WTC11 (cell line): Measurements from ENCODE around the gene RBPJ. TPM values are rescaled to one million over a fixed set of nuclear protein-coding genes. Genes with fewer than 3 reads are reported as not detected.

ENCODE experiments used
- ATAC-seq: fragments of 200-7000 bp; cut with Tn5 transposase; 2 replicates; pipeline ENCODE4 v1.10.0; 2021; ENCODE audit warnings: mild to moderate bottlenecking, moderate library complexity
- CTCF ChIA-PET: fragments of 300-600 bp; sonication (Branson Sonifier 250); formaldehyde crosslinking; loops from one replicate; lab custom pipeline; 2021; ENCODE audit warnings: antibody characterized with exemption; lab: Charles Lee
- POLR2A ChIA-PET: fragments of 350-600 bp; sonication (Branson Sonifier 250); formaldehyde crosslinking; loops from one replicate; lab custom pipeline; 2021; ENCODE audit warnings: antibody characterized with exemption; lab: Charles Lee
- DNase-seq: peaks from one replicate; pipeline ENCODE4 v3.0.0; 2021; ENCODE audit warnings: low spot score
- H3K27ac Mint-ChIP-seq: 2 replicates; pipeline ENCODE4 v1.8.0; 2021; ENCODE audit warnings: mixed read lengths
- H3K27me3 Mint-ChIP-seq: 2 replicates; pipeline ENCODE4 v1.8.0; 2021; ENCODE audit warnings: low read depth, mild to moderate bottlenecking, moderate library complexity, mixed read lengths
- H3K36me3 Mint-ChIP-seq: 2 replicates; pipeline ENCODE4 v1.8.0; 2021; ENCODE audit warnings: mixed read lengths
- H3K4me1 Mint-ChIP-seq: 2 replicates; pipeline ENCODE4 v1.8.0; 2022; ENCODE audit warnings: mixed read lengths
- H3K4me3 Mint-ChIP-seq: 2 replicates; pipeline ENCODE4 v1.8.0; 2021; ENCODE audit warnings: mild to moderate bottlenecking, moderate library complexity, mixed read lengths
- H3K9me3 Mint-ChIP-seq: 2 replicates; pipeline ENCODE4 v1.8.0; 2021; ENCODE audit warnings: mixed read lengths
- ATF1 ChIP-seq: sonication (generic); formaldehyde crosslinking; IDR thresholded peaks from 2 replicates; pipeline ENCODE4 v1.8.1; 2023; ENCODE audit warnings: mild to moderate bottlenecking, moderate library complexity, missing genetic modification reagents
- EMX1 ChIP-seq: fragments of 250-450 bp; sonication (Bioruptor Pico); IDR thresholded peaks from 2 replicates; pipeline ENCODE4 v1.8.0; 2021; ENCODE audit warnings: mild to moderate bottlenecking
- ESRRA ChIP-seq: sonication (generic); formaldehyde crosslinking; IDR thresholded peaks from 2 replicates; pipeline ENCODE4 v1.8.1; 2022; ENCODE audit warnings: mild to moderate bottlenecking, missing genetic modification reagents, borderline replicate concordance
- ETV6 ChIP-seq: sonication (generic); formaldehyde crosslinking; IDR thresholded peaks from 2 replicates; pipeline ENCODE4 v1.8.1; 2022; ENCODE audit warnings: mild to moderate bottlenecking, missing genetic modification reagents
- FOXK1 ChIP-seq: sonication (generic); formaldehyde crosslinking; IDR thresholded peaks from 2 replicates; pipeline ENCODE4 v1.8.0; 2022; ENCODE audit warnings: mild to moderate bottlenecking, moderate library complexity, missing genetic modification reagents
- FOXP1 ChIP-seq: sonication (generic); formaldehyde crosslinking; IDR thresholded peaks from 2 replicates; pipeline ENCODE4 v1.8.0; 2022; ENCODE audit warnings: missing genetic modification reagents, mild to moderate bottlenecking, moderate library complexity, borderline replicate concordance
- HMGA2 ChIP-seq: fragments of 250-450 bp; sonication (Bioruptor Pico); IDR thresholded peaks from 2 replicates; pipeline ENCODE4 v1.4.0; 2021; ENCODE audit warnings: mild to moderate bottlenecking, moderate library complexity
- IRF2 ChIP-seq: sonication (generic); formaldehyde crosslinking; IDR thresholded peaks from 2 replicates; pipeline ENCODE4 v1.8.0; 2022; ENCODE audit warnings: low read depth, missing genetic modification reagents, borderline replicate concordance
- JAZF1 ChIP-seq: fragments of 250-450 bp; sonication (Bioruptor Pico); IDR thresholded peaks from 2 replicates; pipeline ENCODE4 v1.9.0; 2021; ENCODE audit warnings: moderate library complexity, mild to moderate bottlenecking, inconsistent platforms
- JUN ChIP-seq: sonication (generic); formaldehyde crosslinking; IDR thresholded peaks from 2 replicates; pipeline ENCODE4 v1.8.0; 2023; ENCODE audit warnings: mild to moderate bottlenecking, missing genetic modification reagents
- KAT7 ChIP-seq: sonication (generic); formaldehyde crosslinking; IDR thresholded peaks from 2 replicates; pipeline ENCODE4 v1.8.1; 2023; ENCODE audit warnings: missing genetic modification reagents, mild to moderate bottlenecking, borderline replicate concordance
- MYBL2 ChIP-seq: sonication (generic); formaldehyde crosslinking; IDR thresholded peaks from 2 replicates; pipeline ENCODE4 v1.8.1; 2023; ENCODE audit warnings: mild to moderate bottlenecking, moderate library complexity, missing genetic modification reagents
- NFATC4 ChIP-seq: fragments of 250-450 bp; sonication (Bioruptor Pico); IDR thresholded peaks from 2 replicates; pipeline ENCODE4 v1.9.0; 2021; ENCODE audit warnings: mild to moderate bottlenecking
- PRRX2 ChIP-seq: fragments of 250-450 bp; sonication (Bioruptor Pico); IDR thresholded peaks from 2 replicates; pipeline ENCODE4 v1.8.0; 2021; ENCODE audit warnings: mild to moderate bottlenecking
- RELA ChIP-seq: sonication (generic); formaldehyde crosslinking; IDR thresholded peaks from 2 replicates; pipeline ENCODE4 v1.8.1; 2022; ENCODE audit warnings: missing genetic modification reagents, mild to moderate bottlenecking, borderline replicate concordance
- TEAD1 ChIP-seq: sonication (generic); formaldehyde crosslinking; IDR thresholded peaks from 2 replicates; pipeline ENCODE4 v1.8.0; 2022; ENCODE audit warnings: mild to moderate bottlenecking, missing genetic modification reagents
- ZBTB21 ChIP-seq: sonication (generic); formaldehyde crosslinking; IDR thresholded peaks from 2 replicates; pipeline ENCODE4 v1.8.1; 2023; ENCODE audit warnings: mild to moderate bottlenecking, missing genetic modification reagents, borderline replicate concordance
- ZNF138 ChIP-seq: sonication (generic); formaldehyde crosslinking; conservative IDR thresholded peaks from 2 replicates; pipeline ENCODE4 v1.8.1; 2022; ENCODE audit warnings: mild to moderate bottlenecking, moderate library complexity, missing genetic modification reagents
- ZNF317 ChIP-seq: sonication (generic); formaldehyde crosslinking; IDR thresholded peaks from 2 replicates; pipeline ENCODE4 v1.8.1; 2023; ENCODE audit warnings: low read depth, mild to moderate bottlenecking, moderate library complexity, missing genetic modification reagents, borderline replicate concordance
- ZNF396 ChIP-seq: fragments of 250-450 bp; sonication (Bioruptor Pico); IDR thresholded peaks from 2 replicates; pipeline ENCODE4 v1.8.0; 2021; ENCODE audit warnings: mild to moderate bottlenecking, moderate library complexity, borderline replicate concordance
- ZNF416 ChIP-seq: fragments of 250-450 bp; sonication (Bioruptor Pico); IDR thresholded peaks from 2 replicates; pipeline ENCODE4 v1.9.0; 2021; ENCODE audit warnings: mild to moderate bottlenecking, inconsistent platforms
- ZNF671 ChIP-seq: fragments of 250-450 bp; sonication (Bioruptor Pico); IDR thresholded peaks from 2 replicates; pipeline ENCODE4 v1.8.0; 2021; ENCODE audit warnings: mild to moderate bottlenecking
- total RNA-seq: library from RNA; stranded (reverse); gene quantifications from 3 replicates; pipeline ENCODE4 v1.2.3, GENCODE V29; 2021
- TF ChIP-seq, protein P1 (sequence below): sonication (generic); formaldehyde crosslinking; IDR thresholded peaks from 2 replicates; pipeline ENCODE4 v1.8.0; 2022; ENCODE audit warnings: mild to moderate bottlenecking, missing genetic modification reagents
- TF ChIP-seq, protein P2 (sequence below): sonication (generic); formaldehyde crosslinking; IDR thresholded peaks from 2 replicates; pipeline ENCODE4 v1.8.1; 2023; ENCODE audit warnings: mild to moderate bottlenecking, missing genetic modification reagents
- TF ChIP-seq, protein P3 (sequence below): sonication (generic); formaldehyde crosslinking; IDR thresholded peaks from 2 replicates; pipeline ENCODE4 v1.8.1; 2022; ENCODE audit warnings: mild to moderate bottlenecking, moderate library complexity, missing genetic modification reagents
- TF ChIP-seq, protein P4 (sequence below): fragments of 250-450 bp; sonication (Bioruptor Pico); IDR thresholded peaks from 2 replicates; pipeline ENCODE4 v2.1.2; 2022; ENCODE audit warnings: mild to moderate bottlenecking, moderate library complexity
- TF ChIP-seq, protein P5 (sequence below): sonication (generic); formaldehyde crosslinking; IDR thresholded peaks from 2 replicates; pipeline ENCODE4 v1.8.0; 2022; ENCODE audit warnings: missing genetic modification reagents

RBPJ gene
- total RNA-seq, 1 experiment from 2014 or later: 163 TPM

DNA sequence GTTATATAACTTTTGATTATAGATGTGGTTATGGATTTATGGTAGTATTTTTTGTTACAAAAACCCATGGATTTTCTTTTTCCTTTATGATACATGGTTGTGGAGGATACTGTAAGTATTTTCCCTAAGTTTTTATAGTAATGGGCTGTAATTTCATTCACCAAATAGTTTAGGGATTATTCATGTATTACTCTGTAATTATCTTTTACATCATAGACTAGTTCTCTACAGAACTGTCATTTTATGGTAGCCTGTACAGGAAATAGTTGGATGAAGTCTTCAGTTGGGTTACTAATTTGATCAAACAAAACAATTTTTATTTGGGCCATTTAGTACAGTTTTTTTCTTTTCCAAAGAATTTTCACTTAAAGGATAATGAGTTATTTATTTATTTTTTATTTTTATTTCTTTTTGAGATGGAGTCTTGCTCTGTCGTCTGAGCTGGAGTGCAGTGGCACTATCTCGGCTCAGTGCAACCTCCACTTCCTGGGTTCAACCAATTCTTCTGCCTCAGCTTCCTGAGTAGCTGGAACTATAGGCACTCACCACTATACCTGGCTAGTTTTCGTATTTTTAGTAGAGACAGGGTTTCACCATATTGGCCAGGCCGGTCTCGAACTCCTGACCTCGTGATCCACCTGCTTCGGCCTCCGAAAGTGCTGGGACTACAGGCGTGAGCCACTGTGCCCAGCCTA, 42.1 kb downstream of the RBPJ start:
- ChIA-PET POLR2A (no interaction called here), CTCF (no interaction called here)
- Mint-ChIP-seq H3K4me3 (no peak overlapping the region), H3K27ac (no peak overlapping the region), H3K9me3 (no peaks in the 10 kb centered on the region), H3K36me3 (no peaks in the 10 kb centered on the region)
- no peak for ATAC-seq
- TF ChIP-seq ZNF317 (CRISPR knock-in tag) (no peak), PRRX2 (no peak), ESRRA (CRISPR knock-in tag) (no peak), JUN (no peak), ZNF138 (CRISPR knock-in tag) (no peak), KAT7 (no peak), HMGA2 (CRISPR knock-in tag) (no peak), NFATC4 (CRISPR knock-in tag) (no peak), MYBL2 (no peak), ZNF396 (no peak)
- TF ChIP-seq, protein P1, sequence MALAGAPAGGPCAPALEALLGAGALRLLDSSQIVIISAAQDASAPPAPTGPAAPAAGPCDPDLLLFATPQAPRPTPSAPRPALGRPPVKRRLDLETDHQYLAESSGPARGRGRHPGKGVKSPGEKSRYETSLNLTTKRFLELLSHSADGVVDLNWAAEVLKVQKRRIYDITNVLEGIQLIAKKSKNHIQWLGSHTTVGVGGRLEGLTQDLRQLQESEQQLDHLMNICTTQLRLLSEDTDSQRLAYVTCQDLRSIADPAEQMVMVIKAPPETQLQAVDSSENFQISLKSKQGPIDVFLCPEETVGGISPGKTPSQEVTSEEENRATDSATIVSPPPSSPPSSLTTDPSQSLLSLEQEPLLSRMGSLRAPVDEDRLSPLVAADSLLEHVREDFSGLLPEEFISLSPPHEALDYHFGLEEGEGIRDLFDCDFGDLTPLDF (CRISPR knock-in tag): no peak
- TF ChIP-seq, protein P2, sequence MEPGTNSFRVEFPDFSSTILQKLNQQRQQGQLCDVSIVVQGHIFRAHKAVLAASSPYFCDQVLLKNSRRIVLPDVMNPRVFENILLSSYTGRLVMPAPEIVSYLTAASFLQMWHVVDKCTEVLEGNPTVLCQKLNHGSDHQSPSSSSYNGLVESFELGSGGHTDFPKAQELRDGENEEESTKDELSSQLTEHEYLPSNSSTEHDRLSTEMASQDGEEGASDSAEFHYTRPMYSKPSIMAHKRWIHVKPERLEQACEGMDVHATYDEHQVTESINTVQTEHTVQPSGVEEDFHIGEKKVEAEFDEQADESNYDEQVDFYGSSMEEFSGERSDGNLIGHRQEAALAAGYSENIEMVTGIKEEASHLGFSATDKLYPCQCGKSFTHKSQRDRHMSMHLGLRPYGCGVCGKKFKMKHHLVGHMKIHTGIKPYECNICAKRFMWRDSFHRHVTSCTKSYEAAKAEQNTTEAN (CRISPR knock-in tag): no peak
- TF ChIP-seq, protein P3, sequence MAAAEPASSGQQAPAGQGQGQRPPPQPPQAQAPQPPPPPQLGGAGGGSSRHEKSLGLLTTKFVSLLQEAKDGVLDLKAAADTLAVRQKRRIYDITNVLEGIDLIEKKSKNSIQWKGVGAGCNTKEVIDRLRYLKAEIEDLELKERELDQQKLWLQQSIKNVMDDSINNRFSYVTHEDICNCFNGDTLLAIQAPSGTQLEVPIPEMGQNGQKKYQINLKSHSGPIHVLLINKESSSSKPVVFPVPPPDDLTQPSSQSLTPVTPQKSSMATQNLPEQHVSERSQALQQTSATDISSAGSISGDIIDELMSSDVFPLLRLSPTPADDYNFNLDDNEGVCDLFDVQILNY (CRISPR knock-in tag): no peak
- TF ChIP-seq, protein P4, sequence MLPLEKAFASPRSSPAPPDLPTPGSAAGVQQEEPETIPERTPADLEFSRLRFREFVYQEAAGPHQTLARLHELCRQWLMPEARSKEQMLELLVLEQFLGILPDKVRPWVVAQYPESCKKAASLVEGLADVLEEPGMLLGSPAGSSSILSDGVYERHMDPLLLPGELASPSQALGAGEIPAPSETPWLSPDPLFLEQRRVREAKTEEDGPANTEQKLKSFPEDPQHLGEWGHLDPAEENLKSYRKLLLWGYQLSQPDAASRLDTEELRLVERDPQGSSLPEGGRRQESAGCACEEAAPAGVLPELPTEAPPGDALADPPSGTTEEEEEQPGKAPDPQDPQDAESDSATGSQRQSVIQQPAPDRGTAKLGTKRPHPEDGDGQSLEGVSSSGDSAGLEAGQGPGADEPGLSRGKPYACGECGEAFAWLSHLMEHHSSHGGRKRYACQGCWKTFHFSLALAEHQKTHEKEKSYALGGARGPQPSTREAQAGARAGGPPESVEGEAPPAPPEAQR: no peak
- TF ChIP-seq, all 79 proteins: peak for 0
- Mint-ChIP-seq H3K27me3 (no peaks in the 10 kb centered on the region), H3K4me1 (peaks cover 43% of the 10 kb centered on the region)
- no peak for DNase-seq

DNA sequence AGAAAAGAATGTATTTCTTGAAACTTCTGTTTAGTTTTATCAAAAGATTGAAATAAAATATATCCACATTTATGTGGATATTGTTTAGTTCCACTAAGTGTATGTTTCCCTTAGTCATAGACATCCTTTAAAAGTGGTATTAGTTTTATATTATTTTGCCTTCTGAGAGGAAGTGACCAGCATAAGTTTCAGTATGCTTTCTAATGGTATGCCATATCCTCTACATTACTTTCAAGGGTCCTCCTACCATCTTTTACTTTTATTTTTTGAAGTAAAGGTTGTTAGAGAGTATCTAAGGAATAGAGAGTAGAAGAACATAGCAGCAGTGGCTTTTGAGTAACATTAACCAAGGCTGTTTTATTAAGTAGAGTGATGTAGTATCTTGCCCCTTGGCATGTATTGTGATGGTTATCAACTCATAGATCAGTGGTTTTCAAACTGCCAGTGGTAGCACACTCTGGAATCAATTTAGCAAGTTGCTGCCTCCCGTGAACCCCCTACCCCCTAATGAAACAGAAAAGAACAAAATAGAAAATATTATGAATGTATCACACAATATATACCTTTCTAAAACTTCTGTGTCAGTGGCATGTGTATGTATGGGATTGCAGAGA, 44.8 kb downstream of the RBPJ start:
- H3K9me3 Mint-ChIP-seq: no peaks in the 10 kb centered on the region
- CTCF ChIA-PET: no interaction called here
- no peak overlapping the region for H3K4me3 Mint-ChIP-seq
- TF ChIP-seq JAZF1 (no peak), ESRRA (CRISPR knock-in tag) (no peak), TEAD1 (CRISPR knock-in tag) (no peak), ZNF416 (CRISPR knock-in tag) (no peak), FOXK1 (CRISPR knock-in tag) (no peak), JUN (no peak), ZBTB21 (CRISPR knock-in tag) (no peak), RELA (no peak), ZNF671 (CRISPR knock-in tag) (no peak), ETV6 (CRISPR knock-in tag) (no peak), ATF1 (CRISPR knock-in tag) (no peak), FOXP1 (no peak), EMX1 (CRISPR knock-in tag) (no peak), IRF2 (CRISPR knock-in tag) (no peak)
- TF ChIP-seq, protein P4: no peak
- TF ChIP-seq, protein P5, sequence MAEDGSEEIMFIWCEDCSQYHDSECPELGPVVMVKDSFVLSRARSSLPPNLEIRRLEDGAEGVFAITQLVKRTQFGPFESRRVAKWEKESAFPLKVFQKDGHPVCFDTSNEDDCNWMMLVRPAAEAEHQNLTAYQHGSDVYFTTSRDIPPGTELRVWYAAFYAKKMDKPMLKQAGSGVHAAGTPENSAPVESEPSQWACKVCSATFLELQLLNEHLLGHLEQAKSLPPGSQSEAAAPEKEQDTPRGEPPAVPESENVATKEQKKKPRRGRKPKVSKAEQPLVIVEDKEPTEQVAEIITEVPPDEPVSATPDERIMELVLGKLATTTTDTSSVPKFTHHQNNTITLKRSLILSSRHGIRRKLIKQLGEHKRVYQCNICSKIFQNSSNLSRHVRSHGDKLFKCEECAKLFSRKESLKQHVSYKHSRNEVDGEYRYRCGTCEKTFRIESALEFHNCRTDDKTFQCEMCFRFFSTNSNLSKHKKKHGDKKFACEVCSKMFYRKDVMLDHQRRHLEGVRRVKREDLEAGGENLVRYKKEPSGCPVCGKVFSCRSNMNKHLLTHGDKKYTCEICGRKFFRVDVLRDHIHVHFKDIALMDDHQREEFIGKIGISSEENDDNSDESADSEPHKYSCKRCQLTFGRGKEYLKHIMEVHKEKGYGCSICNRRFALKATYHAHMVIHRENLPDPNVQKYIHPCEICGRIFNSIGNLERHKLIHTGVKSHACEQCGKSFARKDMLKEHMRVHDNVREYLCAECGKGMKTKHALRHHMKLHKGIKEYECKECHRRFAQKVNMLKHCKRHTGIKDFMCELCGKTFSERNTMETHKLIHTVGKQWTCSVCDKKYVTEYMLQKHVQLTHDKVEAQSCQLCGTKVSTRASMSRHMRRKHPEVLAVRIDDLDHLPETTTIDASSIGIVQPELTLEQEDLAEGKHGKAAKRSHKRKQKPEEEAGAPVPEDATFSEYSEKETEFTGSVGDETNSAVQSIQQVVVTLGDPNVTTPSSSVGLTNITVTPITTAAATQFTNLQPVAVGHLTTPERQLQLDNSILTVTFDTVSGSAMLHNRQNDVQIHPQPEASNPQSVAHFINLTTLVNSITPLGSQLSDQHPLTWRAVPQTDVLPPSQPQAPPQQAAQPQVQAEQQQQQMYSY (CRISPR knock-in tag): no peak

More for the DNA sequence above, 44.8 kb downstream of the RBPJ start:
- Mint-ChIP-seq H3K27ac (no peak overlapping the region), H3K27me3 (no peaks in the 10 kb centered on the region), H3K4me1 (peaks cover 54% of the 10 kb centered on the region), H3K36me3 (no peaks in the 10 kb centered on the region; the same call in 1 of the 2 replicates)
- POLR2A ChIA-PET: no interaction called here
- ATAC-seq (no peak), DNase-seq (no peak)
